Naive thymus-derived CD4-positive, alpha-beta T cell (primary cell): ENCODE results near the gene TAL1. TPM values are rescaled to one million over a fixed set of nuclear protein-coding genes. Genes with fewer than 3 reads are reported as not detected.

Experiments
- ATAC-seq: fragments of 150-1000 bp; cut with Tn5 transposase; 2 replicates; pipeline ENCODE4 v1.10.0; 2021; ENCODE audit warnings: mild to moderate bottlenecking, moderate library complexity
- CTCF ChIA-PET: fragments of 350-600 bp; sonication (Branson Sonifier 250); formaldehyde crosslinking; loops from one replicate; lab custom pipeline; 2021; ENCODE audit warnings: antibody characterized with exemption; lab: Charles Lee
- POLR2A ChIA-PET: fragments of 350-600 bp; sonication (Branson Sonifier 250); formaldehyde crosslinking; loops from one replicate; lab custom pipeline; 2021; ENCODE audit warnings: antibody characterized with exemption, inconsistent platforms; lab: Charles Lee
- DNase-seq, 9 donors: peaks; one replicate each; pipeline versions ENCODE4 v3.0.0 to v3.0.0-alpha.2; 2020 to 2022; ENCODE audit warnings: mixed read lengths in 1 of 9
- H3K27ac ChIP-seq: one replicate; pipeline ENCODE4 v1.7.0; 2013; ENCODE audit warnings: mild to moderate bottlenecking, low read depth, low read length, moderate library complexity
- H3K27me3 ChIP-seq, 2 donors: one replicate each; pipeline ENCODE4 v1.7.0; 2013; ENCODE audit warnings: low read length in 2 of 2, mild to moderate bottlenecking in 2 of 2, moderate library complexity in 2 of 2; ENCODE audit not compliant: control insufficient read depth in 2 of 2, insufficient read depth in 2 of 2
- H3K36me3 ChIP-seq, 3 experiments: 1 replicate in 2 of 3; 2 replicates in 1 of 3; pipeline ENCODE4 v1.7.0; 2013; ENCODE audit warnings: low read length in 3 of 3, mild to moderate bottlenecking in 3 of 3, moderate library complexity in 1 of 3; ENCODE audit not compliant: insufficient read depth in 3 of 3, control insufficient read depth in 2 of 3
- H3K4me1 ChIP-seq, 2 donors: one replicate each; pipeline ENCODE4 v1.7.0; 2013; ENCODE audit warnings: low read length in 2 of 2, mild to moderate bottlenecking in 2 of 2, moderate library complexity in 1 of 2; ENCODE audit not compliant: control insufficient read depth in 2 of 2, insufficient read depth in 2 of 2
- H3K4me3 ChIP-seq: 2 replicates; pipeline ENCODE4 v1.7.0; 2013; ENCODE audit warnings: mild to moderate bottlenecking, low read length
- H3K9me3 ChIP-seq, 3 experiments: 1 replicate in 2 of 3; 2 replicates in 1 of 3; pipeline ENCODE4 v1.7.0; 2013; ENCODE audit warnings: low read length in 3 of 3; ENCODE audit not compliant: control insufficient read depth in 2 of 3
- H3K27ac Mint-ChIP-seq, 9 donors: one replicate each; pipeline ENCODE4 v1.8.0; 2020 to 2022; ENCODE audit warnings: mixed read lengths in 9 of 9, mild to moderate bottlenecking in 8 of 9, moderate library complexity in 5 of 9, inconsistent platforms in 2 of 9
- H3K27me3 Mint-ChIP-seq, 5 donors: one replicate each; pipeline ENCODE4 v1.8.0; 2021 to 2022; ENCODE audit warnings: mixed read lengths in 5 of 5, mild to moderate bottlenecking in 1 of 5
- H3K36me3 Mint-ChIP-seq, 5 donors: one replicate each; pipeline ENCODE4 v1.8.0; 2020 to 2022; ENCODE audit warnings: mixed read lengths in 5 of 5, mild to moderate bottlenecking in 3 of 5, inconsistent platforms in 1 of 5
- H3K4me1 Mint-ChIP-seq, 7 donors: one replicate each; pipeline ENCODE4 v1.8.0; 2020 to 2022; ENCODE audit warnings: mixed read lengths in 7 of 7, mild to moderate bottlenecking in 3 of 7, inconsistent platforms in 1 of 7
- H3K4me3 Mint-ChIP-seq, 10 donors: one replicate each; pipeline ENCODE4 v1.8.0; 2020 to 2022; ENCODE audit warnings: mild to moderate bottlenecking in 10 of 10, mixed read lengths in 10 of 10, moderate library complexity in 6 of 10, inconsistent platforms in 2 of 10
- H3K9me3 Mint-ChIP-seq, 11 donors: one replicate each; pipeline ENCODE4 v1.8.0; 2020 to 2022; ENCODE audit warnings: mixed read lengths in 11 of 11, mild to moderate bottlenecking in 4 of 11, inconsistent platforms in 1 of 11, moderate library complexity in 1 of 11
- intact Hi-C, 2 donors: fragments of 100-400 bp; cut with micrococcal nuclease; formaldehyde crosslinking; loops; one replicate each; pipeline ENCODE4 v1.15.1; 2023
- polyA plus RNA-seq, 2 donors: library from polyadenylated mRNA; unstranded; fragments of 300-500 nt; fragmentation: Illumina TruSeq; gene quantifications; one replicate each; pipeline ENCODE4 v1.2.3, GENCODE V29; 2021
- total RNA-seq, 6 experiments: library from RNA in 5 of 6; stranded (reverse) in 5 of 6; gene quantifications; 1 replicate in 5 of 6; 2 replicates in 1 of 6; pipeline ENCODE4 v1.2.3 and lab custom pipeline; 2021 to 2026

Gene TAL1
- total and polyA plus RNA-seq, 7 experiments from 2014 or later, result 0.42 to 4.0 TPM; not detected in 5

DNA sequence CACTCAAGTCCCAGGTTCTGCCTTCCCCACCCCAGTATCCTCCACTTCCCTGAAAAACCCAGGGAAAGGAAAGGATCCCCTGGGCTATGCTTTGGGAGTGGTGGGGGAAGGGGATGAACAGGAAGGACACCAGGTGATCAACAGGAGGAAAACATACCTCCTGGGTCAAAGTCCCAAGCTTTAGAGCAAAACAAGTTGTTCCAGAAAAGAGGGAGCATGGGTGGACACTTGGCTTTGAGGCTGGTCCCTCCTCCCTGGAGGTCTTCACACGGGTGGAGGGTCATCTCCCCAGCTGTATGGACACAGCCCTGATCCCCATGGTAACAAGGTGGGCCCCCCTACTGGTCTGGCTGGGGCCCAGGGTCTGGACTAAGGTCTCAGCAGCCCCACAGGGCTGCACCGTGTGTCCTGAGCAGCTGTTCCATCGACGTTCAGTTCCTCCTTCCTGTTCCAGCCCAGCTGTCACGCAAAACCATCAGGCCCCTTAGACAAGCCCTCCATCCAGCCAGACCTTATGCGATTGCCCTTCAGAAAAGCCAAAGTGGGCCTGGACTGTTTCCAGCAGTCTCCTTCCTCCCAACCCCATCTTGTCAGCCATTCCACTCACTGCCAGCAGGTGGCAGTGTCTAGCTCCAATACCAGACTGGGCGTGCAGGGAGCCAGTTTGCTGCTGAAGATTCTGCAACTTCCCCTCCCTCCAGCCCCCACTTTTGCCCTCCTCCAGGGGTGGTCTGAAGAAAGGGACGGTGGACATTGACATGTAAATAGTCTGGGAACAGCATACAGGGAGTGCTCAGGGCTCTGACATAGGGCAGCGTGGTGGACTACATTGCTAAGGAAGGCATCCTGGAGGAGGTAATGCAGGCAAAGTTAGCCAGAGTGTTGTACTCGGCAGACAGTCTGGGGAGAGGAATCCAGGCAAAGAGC, 39.3 kb downstream of the TAL1 start:
- Mint-ChIP-seq H3K4me1 (peaks cover 0 to 2% (median 0%) of the 10 kb centered on the region in 7 donors), H3K36me3 (no peaks in the 10 kb centered on the region), H3K4me3 (no peak overlapping the region), H3K27me3 (peaks cover 7 to 20% (median 9%) of the 10 kb centered on the region in 5 donors), H3K9me3 (peaks cover 0 to 2% (median 0%) of the 10 kb centered on the region in 11 donors), H3K27ac (peak overlapping the region in 1 of 9 donors; percentile 48)
- H3K27ac ChIP-seq, result no peak overlapping the region
- ATAC-seq (peak; percentile 84), DNase-seq (peak; percentile 25 to 72 (median 53))
- no peaks in the 10 kb centered on the region for H3K4me1 ChIP-seq
- H3K36me3 ChIP-seq, result no peaks in the 10 kb centered on the region
- no peak overlapping the region for H3K4me3 ChIP-seq
- ChIA-PET POLR2A (no interaction called here), CTCF (interaction anchor here (0.5 to 3.1 kb wide), 12 partner anchors 8 to 533 kb away, joined by 3 to 23 read pairs (median 6); no protein-coding TSS in a partner anchor)
- no peaks in the 10 kb centered on the region for H3K9me3 ChIP-seq
- intact Hi-C loops, result loop anchor here (1.0 to 2.0 kb wide), 5 partner anchors 70 to 534 kb away; no protein-coding TSS in a partner anchor
- no peaks in the 10 kb centered on the region for H3K27me3 ChIP-seq

GRCh38 chr1:47191940-47192457, 40.0 kb downstream of the TAL1 start:
- no peaks in the 10 kb centered on the region for H3K36me3 Mint-ChIP-seq
- peaks cover 0 to 2% (median 0%) of the 10 kb centered on the region in 7 donors for H3K4me1 Mint-ChIP-seq
- Histone ChIP-seq H3K4me1 (no peaks in the 10 kb centered on the region), H3K27ac (no peak overlapping the region), H3K4me3 (no peak overlapping the region), H3K9me3 (no peaks in the 10 kb centered on the region), H3K27me3 (no peaks in the 10 kb centered on the region), H3K36me3 (no peaks in the 10 kb centered on the region)
- ChIA-PET CTCF (interaction anchor here (0.6 to 3.1 kb wide), 5 partner anchors 8 to 520 kb away, joined by 3 to 23 read pairs (median 6); no protein-coding TSS in a partner anchor), POLR2A (no interaction called here)
- peaks cover 7 to 17% (median 7%) of the 10 kb centered on the region in 5 donors for H3K27me3 Mint-ChIP-seq
- no peak for DNase-seq
- ATAC-seq, result no peak
- no peak overlapping the region for H3K4me3 Mint-ChIP-seq
- intact Hi-C loops, result loop anchor here (2.0 kb wide), 2 partner anchors 71 to 233 kb away; no protein-coding TSS in a partner anchor
- H3K9me3 Mint-ChIP-seq, result peaks cover 0 to 2% (median 0%) of the 10 kb centered on the region in 11 donors
- no peak overlapping the region for H3K27ac Mint-ChIP-seq

DNA sequence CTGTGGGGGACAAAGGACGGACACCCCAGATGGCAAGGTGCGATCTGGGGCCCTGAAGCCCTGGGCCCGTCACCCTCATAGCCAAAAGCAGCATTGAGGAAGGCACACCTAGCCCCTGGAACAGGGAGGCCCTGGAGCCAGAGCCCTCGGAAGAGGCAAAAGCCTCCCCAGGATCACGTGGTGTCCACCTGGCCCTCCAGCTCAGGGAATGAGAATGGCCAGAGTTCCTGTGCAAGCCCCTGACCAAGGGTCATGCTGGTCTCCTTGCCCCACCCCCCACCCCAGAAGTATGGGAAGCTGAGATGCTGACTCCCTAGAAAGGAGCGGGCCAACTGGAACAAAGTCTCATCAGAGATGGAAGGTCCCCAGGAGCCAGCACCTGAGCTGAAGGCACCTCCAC, 41.2 kb downstream of the TAL1 start:
- Mint-ChIP-seq H3K27me3 (peaks cover 4 to 11% (median 7%) of the 10 kb centered on the region in 5 donors), H3K27ac (peak overlapping the region in 1 of 9 donors; percentile 36), H3K36me3 (no peaks in the 10 kb centered on the region), H3K4me3 (no peak overlapping the region), H3K9me3 (peaks cover 0 to 2% (median 0%) of the 10 kb centered on the region in 11 donors), H3K4me1 (peaks cover 0 to 2% (median 0%) of the 10 kb centered on the region in 7 donors)
- Histone ChIP-seq H3K36me3 (no peaks in the 10 kb centered on the region), H3K27me3 (no peaks in the 10 kb centered on the region), H3K4me3 (no peak overlapping the region), H3K9me3 (no peaks in the 10 kb centered on the region), H3K4me1 (no peaks in the 10 kb centered on the region), H3K27ac (no peak overlapping the region)
- ATAC-seq, result no peak
- intact Hi-C loops, result no loop called here
- ChIA-PET CTCF (interaction anchor here (0.6 kb wide), 1 partner anchor 176 kb away, joined by 4 read pairs; no protein-coding TSS in a partner anchor), POLR2A (no interaction called here)
- no peak for DNase-seq

DNA sequence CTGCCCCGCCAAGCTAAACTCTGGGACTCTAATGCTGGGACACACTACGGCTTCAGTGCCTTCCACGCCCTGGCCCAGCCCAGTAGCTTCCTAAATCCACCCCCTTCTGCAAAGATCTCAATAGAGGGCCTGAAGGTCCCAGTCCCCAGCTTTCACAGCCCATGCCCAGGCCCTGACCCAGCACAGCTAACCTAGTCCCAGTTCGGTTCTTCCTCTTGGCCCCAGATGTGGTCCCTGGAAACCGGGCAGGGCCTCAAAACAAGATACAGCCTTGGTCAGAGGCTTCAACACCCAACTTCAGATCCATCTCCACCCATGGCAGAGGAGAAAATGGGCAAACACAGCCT, 41.5 kb downstream of the TAL1 start:
- no peaks in the 10 kb centered on the region for H3K9me3 ChIP-seq
- no peaks in the 10 kb centered on the region for H3K36me3 ChIP-seq
- Mint-ChIP-seq H3K36me3 (no peaks in the 10 kb centered on the region), H3K9me3 (peaks cover 0 to 2% (median 0%) of the 10 kb centered on the region in 11 donors), H3K27me3 (peaks cover 6 to 11% (median 7%) of the 10 kb centered on the region in 5 donors), H3K4me3 (no peak overlapping the region), H3K27ac (peak overlapping the region in 1 of 9 donors; percentile 36), H3K4me1 (peaks cover 0 to 2% (median 0%) of the 10 kb centered on the region in 7 donors)
- H3K27me3 ChIP-seq, result no peaks in the 10 kb centered on the region
- DNase-seq (no peak), ATAC-seq (no peak)
- POLR2A ChIA-PET, result no interaction called here
- H3K4me3 ChIP-seq, result no peak overlapping the region
- intact Hi-C loops, result no loop called here
- H3K27ac ChIP-seq, result no peak overlapping the region
- no peaks in the 10 kb centered on the region for H3K4me1 ChIP-seq
- CTCF ChIA-PET, result no interaction called here

GRCh38 chr1:47189844-47190508, 42.0 kb downstream of the TAL1 start, which contains the start of gene PDZK1IP1:
Gene PDZK1IP1 (minus strand): TSS chr1:47190036. CDS start chr1:47189932, 104 bp downstream.
- H3K36me3 Mint-ChIP-seq, result no peaks in the 10 kb centered on the region
- intact Hi-C loops, result no loop called here
- DNase-seq (peak in 1 of 9 donors; percentile 16), ATAC-seq (no peak)
- peak within 1 kb of the TSS in 1 of 9 donors; percentile 36 for H3K27ac Mint-ChIP-seq
- no peak within 1 kb of the TSS for H3K4me3 Mint-ChIP-seq
- Histone ChIP-seq H3K9me3 (no peaks in the 10 kb centered on the region), H3K36me3 (no peaks in the 10 kb centered on the region), H3K27me3 (no peaks in the 10 kb centered on the region), H3K4me1 (no peaks in the 10 kb centered on the region), H3K27ac (no peak within 1 kb of the TSS), H3K4me3 (no peak within 1 kb of the TSS)
- CTCF ChIA-PET, result interaction anchor here (0.6 kb wide), 1 partner anchor 526 kb away, joined by 3 read pairs; no protein-coding TSS in a partner anchor
- H3K9me3 Mint-ChIP-seq, result peaks cover 0 to 2% (median 0%) of the 10 kb centered on the region in 11 donors
- peaks cover 6 to 15% (median 7%) of the 10 kb centered on the region in 5 donors for H3K27me3 Mint-ChIP-seq
- peaks cover 0 to 2% (median 0%) of the 10 kb centered on the region in 7 donors for H3K4me1 Mint-ChIP-seq
- POLR2A ChIA-PET, result no interaction called here
